CD4-positive, alpha-beta memory T cell (primary cell): ENCODE data around the gene GRID2. TPM values are rescaled to one million over a fixed set of nuclear protein-coding genes. Genes with fewer than 3 reads are reported as not detected.
"Not testable (repeated sequence)": the region's sequence is repeated elsewhere in the genome, so short reads cannot be mapped to it uniquely, and the experiment has no call there.

Source experiments
- CTCF ChIA-PET: fragments of 350-600 bp; sonication (Branson Sonifier 250); formaldehyde crosslinking; loops from one replicate; lab custom pipeline; 2021; ENCODE audit warnings: inconsistent platforms; ENCODE audit not compliant: partially characterized antibody; lab: Charles Lee
- POLR2A ChIA-PET: fragments of 350-600 bp; sonication (Branson Sonifier 250); formaldehyde crosslinking; loops from one replicate; lab custom pipeline; 2021; ENCODE audit not compliant: partially characterized antibody; lab: Charles Lee
- DNase-seq, 5 donors: peaks; one replicate each; pipeline versions ENCODE4 v3.0.0 to v3.0.0-alpha.2; 2020 to 2022; ENCODE audit warnings: mixed read lengths in 1 of 5
- H3K27ac ChIP-seq: one replicate; pipeline ENCODE4 v1.7.0; 2013; ENCODE audit warnings: low read depth, low read length
- H3K27me3 ChIP-seq: 2 replicates; pipeline ENCODE4 v1.7.0; 2013; ENCODE audit warnings: mild to moderate bottlenecking, low read length, moderate library complexity; ENCODE audit not compliant: insufficient read depth
- H3K36me3 ChIP-seq: 2 replicates; pipeline ENCODE4 v1.7.0; 2013; ENCODE audit warnings: mild to moderate bottlenecking, low read length, moderate library complexity; ENCODE audit not compliant: insufficient read depth
- H3K4me1 ChIP-seq: 2 replicates; pipeline ENCODE4 v1.7.0; 2013; ENCODE audit warnings: mild to moderate bottlenecking, low read length, moderate library complexity; ENCODE audit not compliant: insufficient read depth
- H3K4me3 ChIP-seq, 2 donors: one replicate each; pipeline ENCODE4 v1.7.0; 2013; ENCODE audit warnings: low read length in 2 of 2, mild to moderate bottlenecking in 1 of 2
- H3K9me3 ChIP-seq, 2 donors: one replicate each; pipeline ENCODE4 v1.7.0; 2013; ENCODE audit warnings: low read length in 2 of 2, control low read depth in 1 of 2; ENCODE audit not compliant: control insufficient read depth in 1 of 2
- H3K27ac Mint-ChIP-seq, 7 donors: one replicate each; pipeline ENCODE4 v1.8.0; 2020 to 2021; ENCODE audit warnings: mixed read lengths in 7 of 7, mild to moderate bottlenecking in 6 of 7, inconsistent platforms in 3 of 7, moderate library complexity in 3 of 7
- H3K27me3 Mint-ChIP-seq, 2 donors: one replicate each; pipeline ENCODE4 v1.8.0; 2020 to 2021; ENCODE audit warnings: mixed read lengths in 2 of 2
- H3K36me3 Mint-ChIP-seq, 2 donors: one replicate each; pipeline ENCODE4 v1.8.0; 2020 to 2021; ENCODE audit warnings: mixed read lengths in 2 of 2, inconsistent platforms in 1 of 2, mild to moderate bottlenecking in 1 of 2
- H3K4me1 Mint-ChIP-seq, 4 donors: one replicate each; pipeline ENCODE4 v1.8.0; 2020 to 2021; ENCODE audit warnings: mixed read lengths in 4 of 4, mild to moderate bottlenecking in 1 of 4
- H3K4me3 Mint-ChIP-seq, 8 donors: one replicate each; pipeline ENCODE4 v1.8.0; 2020 to 2021; ENCODE audit warnings: mixed read lengths in 8 of 8, mild to moderate bottlenecking in 7 of 8, moderate library complexity in 6 of 8, inconsistent platforms in 3 of 8
- H3K9me3 Mint-ChIP-seq, 8 donors: one replicate each; pipeline ENCODE4 v1.8.0; 2020 to 2021; ENCODE audit warnings: mixed read lengths in 8 of 8, mild to moderate bottlenecking in 5 of 8, inconsistent platforms in 3 of 8, moderate library complexity in 1 of 8
- intact Hi-C: fragments of 100-400 bp; cut with micrococcal nuclease; formaldehyde crosslinking; loops from one replicate; pipeline ENCODE4 v1.15.1; 2023
- polyA plus RNA-seq, 2 donors: library from polyadenylated mRNA; unstranded; fragments of 300-500 nt; fragmentation: Illumina TruSeq; gene quantifications; one replicate each; pipeline ENCODE4 v1.2.3, GENCODE V29; 2021
- total RNA-seq, 2 experiments: library from RNA; stranded (reverse); gene quantifications; one replicate each; pipeline ENCODE4 v1.2.3, GENCODE V29; 2021

The GRID2 gene
- total and polyA plus RNA-seq, 4 experiments from 2014 or later = not detected

- H3K27me3 ChIP-seq, H3K36me3 ChIP-seq, H3K9me3 ChIP-seq, intact Hi-C loops, H3K36me3 Mint-ChIP-seq, H3K4me3 ChIP-seq, H3K27ac ChIP-seq, H3K4me1 Mint-ChIP-seq, H3K27me3 Mint-ChIP-seq, H3K27ac Mint-ChIP-seq, POLR2A ChIA-PET, H3K4me1 ChIP-seq, DNase-seq, H3K4me3 Mint-ChIP-seq: not testable (repeated sequence)
- peaks cover 0 to 17% (median 4%) of the 10 kb centered on the region in 8 donors for H3K9me3 Mint-ChIP-seq
- CTCF ChIA-PET = interaction anchor here (0.5 kb wide), 1 partner anchor 182 kb away, joined by 3 read pairs; no protein-coding TSS in a partner anchor
Observed at GRCh38 chr4:93366169-93366755, 1062.5 kb downstream of the GRID2 start.

- DNase-seq = no peak
- intact Hi-C loops = no loop called here
Observed at GRCh38 chr4:93368968-93369367, 1065.2 kb downstream of the GRID2 start.

GRCh38 chr4:93370256-93370655 lies 1066.5 kb downstream of the GRID2 start:
- ChIA-PET CTCF (no interaction called here), POLR2A (no interaction called here)
- no peaks in the 10 kb centered on the region for H3K9me3 ChIP-seq
- no peak overlapping the region for H3K4me3 ChIP-seq
- Mint-ChIP-seq H3K4me3 (no peak overlapping the region), H3K4me1 (no peaks in the 10 kb centered on the region), H3K27me3 (no peaks in the 10 kb centered on the region), H3K9me3 (peaks cover 0 to 14% (median 5%) of the 10 kb centered on the region in 8 donors), H3K36me3 (no peaks in the 10 kb centered on the region), H3K27ac (no peak overlapping the region)
- no peaks in the 10 kb centered on the region for H3K36me3 ChIP-seq
- no peak for DNase-seq
- H3K4me1 ChIP-seq = no peaks in the 10 kb centered on the region
- intact Hi-C loops = no loop called here
- H3K27me3 ChIP-seq = no peaks in the 10 kb centered on the region
- H3K27ac ChIP-seq = no peak overlapping the region

More at GRCh38 chr4:93368968-93369367, 1065.2 kb downstream of the GRID2 start:
- H3K9me3 Mint-ChIP-seq = peaks cover 0 to 14% (median 4%) of the 10 kb centered on the region in 8 donors
- no peak overlapping the region for H3K4me3 ChIP-seq
- H3K4me1 Mint-ChIP-seq = no peaks in the 10 kb centered on the region
- no peaks in the 10 kb centered on the region for H3K9me3 ChIP-seq
- no peak overlapping the region for H3K27ac Mint-ChIP-seq
- no peak overlapping the region for H3K27ac ChIP-seq
- H3K27me3 ChIP-seq = no peaks in the 10 kb centered on the region
- ChIA-PET CTCF (no interaction called here), POLR2A (no interaction called here)
- no peaks in the 10 kb centered on the region for H3K36me3 Mint-ChIP-seq
- no peaks in the 10 kb centered on the region for H3K36me3 ChIP-seq
- no peaks in the 10 kb centered on the region for H3K4me1 ChIP-seq
- no peaks in the 10 kb centered on the region for H3K27me3 Mint-ChIP-seq
- no peak overlapping the region for H3K4me3 Mint-ChIP-seq

- intact Hi-C loops = no loop called here
- no peaks in the 10 kb centered on the region for H3K27me3 ChIP-seq
- no peaks in the 10 kb centered on the region for H3K4me1 ChIP-seq
- no peaks in the 10 kb centered on the region for H3K36me3 Mint-ChIP-seq
- no peak for DNase-seq
- no peaks in the 10 kb centered on the region for H3K27me3 Mint-ChIP-seq
- no peak overlapping the region for H3K4me3 Mint-ChIP-seq
- no peaks in the 10 kb centered on the region for H3K36me3 ChIP-seq
- ChIA-PET CTCF (no interaction called here), POLR2A (no interaction called here)
- H3K9me3 ChIP-seq = no peaks in the 10 kb centered on the region
- H3K4me3 ChIP-seq = no peak overlapping the region
- H3K9me3 Mint-ChIP-seq = peaks cover 0 to 17% (median 5%) of the 10 kb centered on the region in 8 donors
- H3K27ac ChIP-seq = no peak overlapping the region
- no peaks in the 10 kb centered on the region for H3K4me1 Mint-ChIP-seq
- H3K27ac Mint-ChIP-seq = no peak overlapping the region
Observed at GRCh38 chr4:93373893-93374860, 1070.4 kb downstream of the GRID2 start.

GRCh38 chr4:93384241-93384640 lies 1080.5 kb downstream of the GRID2 start:
- POLR2A ChIA-PET = no interaction called here
- H3K9me3 Mint-ChIP-seq = peaks cover 0 to 9% (median under 1%) of the 10 kb centered on the region in 8 donors
- H3K4me3 ChIP-seq = no peak overlapping the region
- H3K36me3 Mint-ChIP-seq = no peaks in the 10 kb centered on the region
- CTCF ChIA-PET = no interaction called here
- no peaks in the 10 kb centered on the region for H3K36me3 ChIP-seq
- no peaks in the 10 kb centered on the region for H3K4me1 Mint-ChIP-seq
- H3K9me3 ChIP-seq = no peaks in the 10 kb centered on the region
- no peaks in the 10 kb centered on the region for H3K27me3 ChIP-seq
- no peaks in the 10 kb centered on the region for H3K4me1 ChIP-seq
- no peak overlapping the region for H3K27ac ChIP-seq
- no peak overlapping the region for H3K27ac Mint-ChIP-seq
- no peak overlapping the region for H3K4me3 Mint-ChIP-seq
- DNase-seq = no peak
- no peaks in the 10 kb centered on the region for H3K27me3 Mint-ChIP-seq
- intact Hi-C loops = no loop called here

- ChIA-PET CTCF (no interaction called here), POLR2A (no interaction called here)
- Mint-ChIP-seq H3K27ac (no peak overlapping the region), H3K9me3 (peaks cover 0 to 10% (median under 1%) of the 10 kb centered on the region in 8 donors), H3K4me1 (no peaks in the 10 kb centered on the region), H3K36me3 (no peaks in the 10 kb centered on the region), H3K27me3 (no peaks in the 10 kb centered on the region), H3K4me3 (no peak overlapping the region)
- DNase-seq = no peak
- Histone ChIP-seq H3K4me1 (no peaks in the 10 kb centered on the region), H3K27me3 (no peaks in the 10 kb centered on the region), H3K9me3 (no peaks in the 10 kb centered on the region), H3K27ac (no peak overlapping the region), H3K36me3 (no peaks in the 10 kb centered on the region), H3K4me3 (no peak overlapping the region)
- intact Hi-C loops = no loop called here
Observed at GRCh38 chr4:93384887-93385286, 1081.1 kb downstream of the GRID2 start.

GRCh38 chr4:93394545-93395081 lies 1090.8 kb downstream of the GRID2 start:
- Histone ChIP-seq H3K36me3 (no peaks in the 10 kb centered on the region), H3K27ac (no peak overlapping the region), H3K4me1 (no peaks in the 10 kb centered on the region), H3K27me3 (no peaks in the 10 kb centered on the region), H3K9me3 (no peaks in the 10 kb centered on the region), H3K4me3 (no peak overlapping the region)
- H3K4me1 Mint-ChIP-seq = no peaks in the 10 kb centered on the region
- no peak for DNase-seq
- no peaks in the 10 kb centered on the region for H3K27me3 Mint-ChIP-seq
- POLR2A ChIA-PET = no interaction called here
- H3K27ac Mint-ChIP-seq = no peak overlapping the region
- CTCF ChIA-PET = no interaction called here
- H3K4me3 Mint-ChIP-seq = no peak overlapping the region
- no peaks in the 10 kb centered on the region for H3K36me3 Mint-ChIP-seq
- peaks cover 0 to 5% (median 1%) of the 10 kb centered on the region in 8 donors for H3K9me3 Mint-ChIP-seq
- intact Hi-C loops = no loop called here
